ENCODE measurements around the gene GRWD1. TPM values are rescaled to one million over a fixed set of nuclear protein-coding genes. Genes with fewer than 3 reads are reported as not detected.

Gene GRWD1
- total and polyA plus RNA-seq, 2 of the 8 experiments (the other 6 are each of a cell fraction or from before 2014, with no cell fraction given): 36.9 to 61.9 TPM

- TF ChIP-seq NRF1 (IDR thresholded peaks at IDR 0.05; ENCODE audit: low read depth, low read length) (no peak), BCL11A (IDR thresholded peaks at IDR 0.05; ENCODE audit: low read depth in 2 of 2, low read length in 2 of 2) (no peak), GABPA (IDR thresholded peaks at IDR 0.05; ENCODE audit: borderline replicate concordance, insufficient read depth, low read length) (no peak), SP2 (IDR thresholded peaks at IDR 0.05; ENCODE audit: low read length) (no peak)
Observed at GRCh38 chr19:48461982-48462655, 16.3 kb downstream of the GRWD1 start (continued).
